Panc1 (cell line): ENCODE results near the gene HESX1. TPM values are rescaled to one million over a fixed set of nuclear protein-coding genes. Genes with fewer than 3 reads are reported as not detected.
A peak's percentile ranks its signal among the peaks of the same experiment; 100 is the strongest.

Experiments used
- ATAC-seq: fragments of 200-7000 bp; cut with Tn5 transposase; 2 replicates; pipeline ENCODE4 v1.9.1; 2020; ENCODE audit warnings: mild to moderate bottlenecking, moderate library complexity
- BruUV-seq: library from RNA; stranded (reverse); fragments of 400-500 nt; replicated peaks from 2 replicates; lab custom pipeline; 2021; lab: Mats Ljungman, UMichigan
- CTCF ChIA-PET: fragments of 300-600 bp; sonication (Branson Sonifier 250); formaldehyde crosslinking; loops from one replicate; lab custom pipeline; 2022; ENCODE audit warnings: antibody characterized with exemption; lab: Charles Lee
- POLR2A ChIA-PET: fragments of 300-600 bp; sonication (Branson Sonifier 250); formaldehyde crosslinking; loops from one replicate; lab custom pipeline; 2022; ENCODE audit warnings: antibody characterized with exemption; lab: Charles Lee
- DNase-seq: peaks from one replicate; pipeline ENCODE4 v3.0.0-alpha.2; 2010; ENCODE audit warnings: low read depth, low spot score
- H3K27ac ChIP-seq: 2 replicates; pipeline ENCODE4 v1.5.1; 2011; ENCODE audit warnings: mild to moderate bottlenecking, low read length, inconsistent platforms
- H3K27me3 ChIP-seq: fragments of 200-500 bp; sonication (Bioruptor generic); 2 replicates; pipeline ENCODE4 v1.6.0; 2014; ENCODE audit warnings: low read length, inconsistent platforms; ENCODE audit not compliant: control insufficient read depth, insufficient read depth
- H3K36me3 ChIP-seq: fragments of 200-500 bp; sonication (Bioruptor generic); 2 replicates; pipeline ENCODE4 v1.5.1; 2014; ENCODE audit warnings: inconsistent platforms, mild to moderate bottlenecking, low read length, moderate library complexity; ENCODE audit not compliant: control insufficient read depth, insufficient read depth
- H3K4me1 ChIP-seq: 2 replicates; pipeline ENCODE4 v1.5.1; 2011; ENCODE audit warnings: inconsistent platforms, mild to moderate bottlenecking, low read length, moderate library complexity; ENCODE audit not compliant: control insufficient read depth, insufficient read depth
- H3K4me3 ChIP-seq, 2 experiments: 2 replicates each; pipeline ENCODE4 v1.5.1; 2011 to 2012; ENCODE audit warnings: low read depth in 2 of 2, low read length in 2 of 2, mild to moderate bottlenecking in 2 of 2, inconsistent platforms in 1 of 2, moderate library complexity in 1 of 2
- H3K9me3 ChIP-seq: fragments of 200-500 bp; sonication (Bioruptor generic); 2 replicates; pipeline ENCODE4 v1.5.1; 2014; ENCODE audit warnings: low read depth, mild to moderate bottlenecking, inconsistent platforms, low read length, moderate library complexity; ENCODE audit not compliant: control insufficient read depth, insufficient read depth
- CTCF ChIP-seq: fragments of 450-650 bp; IDR thresholded peaks from 2 replicates; pipeline ENCODE4 v1.5.1; 2017; ENCODE audit warnings: mild to moderate bottlenecking
- POLR2AphosphoS5 ChIP-seq: IDR thresholded peaks from 2 replicates; pipeline ENCODE4 v1.6.1; 2012; ENCODE audit warnings: mild to moderate bottlenecking, low read depth, low read length, moderate library complexity
- REST ChIP-seq, 2 experiments: IDR thresholded peaks; 2 replicates each; pipeline ENCODE4 v1.6.1; 2011 to 2012; ENCODE audit warnings: low read depth in 2 of 2, control low read depth in 1 of 2, low read length in 1 of 2, mild to moderate bottlenecking in 1 of 2, moderate library complexity in 1 of 2; ENCODE audit not compliant: insufficient read depth in 1 of 2
- SIN3A ChIP-seq: IDR thresholded peaks from 2 replicates; pipeline ENCODE4 v1.6.1; 2012; ENCODE audit warnings: low read depth, mild to moderate bottlenecking, low read length, moderate library complexity, borderline replicate concordance; ENCODE audit not compliant: insufficient read depth
- TCF7L2 ChIP-seq: IDR thresholded peaks from 2 replicates; pipeline ENCODE4 v1.6.1; 2011; ENCODE audit warnings: mild to moderate bottlenecking, low read depth, low read length, inconsistent platforms
- in situ Hi-C: cut with HindIII; loops from 2 replicates; pipeline ENCODE4 v1.10.0; 2016; ENCODE audit warnings: low sequenced_read_pairs, low pct_unique_long_range_greater_than_20kb
- intact Hi-C: fragments of 100-400 bp; cut with micrococcal nuclease; formaldehyde crosslinking; loops from one replicate; pipeline ENCODE4 v1.10.0; 2022; ENCODE audit not compliant: unreplicated experiment
- total RNA-seq: library from RNA; stranded (reverse); gene quantifications from one replicate; pipeline ENCODE4 v1.2.1, GENCODE V29; 2021; ENCODE audit not compliant: unreplicated experiment

The HESX1 gene
- total RNA-seq, 1 experiment from 2014 or later: 1.1 TPM

GRCh38 chr3:57169872-57170623, 29.7 kb downstream of the HESX1 start:
- peak; percentile 92 for ATAC-seq

GRCh38 chr3:57169108-57169507, 30.7 kb downstream of the HESX1 start:
- no peak for ATAC-seq
- BruUV-seq: no TSS peak
- H3K9me3 ChIP-seq: no peaks in the 10 kb centered on the region
- peaks cover 2% of the 10 kb centered on the region; the same call in 1 of the 2 replicates for H3K4me1 ChIP-seq
- in situ Hi-C loops: no loop called here
- ChIA-PET POLR2A (no interaction called here), CTCF (interaction anchor here (0.5 kb wide), 1 partner anchor 10 kb away, joined by 3 read pairs; no protein-coding TSS in a partner anchor)
- no peaks in the 10 kb centered on the region for H3K27me3 ChIP-seq
- H3K4me3 ChIP-seq: no peak overlapping the region
- intact Hi-C loops: no loop called here
- H3K36me3 ChIP-seq: no peaks in the 10 kb centered on the region
- H3K27ac ChIP-seq: no peak overlapping the region
- DNase-seq: no peak
- TF ChIP-seq TCF7L2 (no peak), REST (IDR thresholded peaks at IDR 0.05; ENCODE audit: insufficient read depth in 1 of 2, low read depth in 2 of 2, low read length in 1 of 2) (no peak), CTCF (no peak), POLR2AphosphoS5 (no peak)

More at GRCh38 chr3:57169872-57170623, 29.7 kb downstream of the HESX1 start:
- intact Hi-C loops: loop anchor here (5.0 kb wide), 1 partner anchor 68 kb away; no protein-coding TSS in a partner anchor
- no TSS peak for BruUV-seq
- peak; percentile 17 for DNase-seq
- CTCF ChIA-PET: interaction anchor here (0.5 to 0.6 kb wide), 2 partner anchors 84 to 740 kb away, joined by 3 to 7 read pairs; no protein-coding TSS in a partner anchor
- Histone ChIP-seq H3K4me1 (peaks cover 2% of the 10 kb centered on the region; the same call in 1 of the 2 replicates), H3K27ac (peak overlapping the region; percentile 46), H3K36me3 (no peaks in the 10 kb centered on the region), H3K27me3 (no peaks in the 10 kb centered on the region), H3K9me3 (no peaks in the 10 kb centered on the region), H3K4me3 (peak overlapping the region; percentile 41 to 60)
- TF ChIP-seq SIN3A: no peak
- peak; percentile 71 for TF ChIP-seq TCF7L2
- no peak for TF ChIP-seq POLR2AphosphoS5
- TF ChIP-seq CTCF: peak; percentile 90
- no peak for TF ChIP-seq REST (IDR thresholded peaks at IDR 0.05; ENCODE audit: insufficient read depth in 1 of 2, low read depth in 2 of 2, low read length in 1 of 2)
- POLR2A ChIA-PET: no interaction called here
- in situ Hi-C loops: no loop called here
